ENCODE data around the gene SERPINC1.

- no peak for TF ChIP-seq GATA3 (IDR thresholded peaks at IDR 0.05; ENCODE audit: low read depth, low read length)
- no peak for TF ChIP-seq GATA2 (IDR thresholded peaks at IDR 0.05; ENCODE audit: low read depth, low read length)
Measured at GRCh38 chr1:173920861-173921260, 3.7 kb upstream of the SERPINC1 start.

Data from SH-SY5Y (cell line).